Peyer's patch (tissue), 4 donors: ENCODE measurements around the gene PLPPR2.

Experiments
- CTCF ChIP-seq, 6 experiments: fragments of 450-650 bp in 4 of 6; fragments of 200-600 bp in 2 of 6; sonication (generic) in 1 of 6; IDR thresholded peaks; one replicate each; pipeline ENCODE4 v1.5.1; 2017 to 2019; ENCODE audit warnings: antibody characterized with exemption in 6 of 6, mild to moderate bottlenecking in 3 of 6, moderate library complexity in 1 of 6
- POLR2A ChIP-seq, 2 donors: fragments of 450-650 bp; IDR thresholded peaks; one replicate each; pipeline ENCODE4 v1.5.1; 2017; ENCODE audit warnings: antibody characterized with exemption in 2 of 2, mild to moderate bottlenecking in 2 of 2, moderate library complexity in 2 of 2

GRCh38 chr19:11324748-11325389 lies 30.4 kb upstream of the PLPPR2 start:
- no peak for TF ChIP-seq CTCF (IDR thresholded peaks at IDR 0.05)
- no peak for TF ChIP-seq POLR2A (IDR thresholded peaks at IDR 0.05)
